ENCODE results near the gene PAIP2.
A peak's percentile ranks its signal among the peaks of the same experiment; 100 is the strongest.
"Not testable (repeated sequence)": the region's sequence is repeated elsewhere in the genome, so short reads cannot be mapped to it uniquely, and the experiment has no call there.

Gene PAIP2, protein sequence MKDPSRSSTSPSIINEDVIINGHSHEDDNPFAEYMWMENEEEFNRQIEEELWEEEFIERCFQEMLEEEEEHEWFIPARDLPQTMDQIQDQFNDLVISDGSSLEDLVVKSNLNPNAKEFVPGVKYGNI

DNA sequence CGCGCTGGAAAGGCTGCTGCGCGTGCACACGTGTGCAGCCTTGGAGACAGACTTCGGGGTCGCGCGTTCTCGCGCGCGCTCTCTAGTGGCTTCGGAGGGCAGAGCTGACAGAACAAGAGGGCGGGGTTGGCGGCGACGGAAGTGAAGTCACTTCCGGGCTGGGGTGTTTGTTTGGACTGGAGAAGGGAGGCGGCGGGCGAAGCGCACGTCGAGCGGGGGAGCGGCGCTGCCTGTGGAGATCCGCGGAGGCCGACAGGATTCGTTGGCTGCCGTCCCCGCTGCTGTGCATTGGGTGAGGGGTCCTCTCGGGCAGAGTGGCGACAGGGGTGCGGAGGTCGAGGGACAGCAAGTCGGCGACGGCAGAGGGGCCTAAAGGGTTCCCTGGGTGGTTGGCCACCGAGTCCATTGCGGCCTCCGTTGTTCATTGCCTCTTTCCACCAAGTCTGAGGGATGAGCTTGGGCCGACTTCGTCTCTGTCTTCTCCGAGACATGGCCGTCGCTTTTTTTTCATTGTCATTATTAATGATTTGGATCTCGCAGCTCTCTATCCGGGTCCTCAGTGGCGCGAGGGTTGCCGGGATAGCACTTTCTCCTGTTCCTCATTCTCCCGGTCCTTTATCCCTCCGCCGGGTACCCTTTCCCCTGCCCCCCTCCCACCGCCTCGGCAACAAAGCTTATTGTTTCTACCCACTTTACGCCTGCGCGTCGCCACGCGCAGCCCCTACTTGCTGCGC, at the start of gene PAIP2:
Gene PAIP2, plus strand, starts transcription at position 166 of the 734 bp plus-strand sequence. CDS start 21,931 bp downstream, outside the sequence.
- no peak for DNase-seq

DNA sequence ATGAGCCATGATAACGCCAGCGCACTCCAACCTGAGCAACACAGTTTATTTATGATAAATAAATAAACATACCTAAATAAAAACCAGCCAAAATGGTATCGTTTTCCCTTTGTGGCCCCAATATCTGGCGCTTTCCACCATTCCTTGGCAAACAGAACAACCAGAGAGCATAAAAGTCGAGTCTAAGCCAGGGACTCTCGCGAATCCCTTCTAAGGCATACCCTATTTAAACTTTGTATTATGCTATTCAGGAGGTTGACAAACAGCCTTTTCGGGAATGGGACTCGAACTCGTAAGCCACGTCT, 48.5 kb upstream of the PAIP2 start:
- no peak for DNase-seq

DNA sequence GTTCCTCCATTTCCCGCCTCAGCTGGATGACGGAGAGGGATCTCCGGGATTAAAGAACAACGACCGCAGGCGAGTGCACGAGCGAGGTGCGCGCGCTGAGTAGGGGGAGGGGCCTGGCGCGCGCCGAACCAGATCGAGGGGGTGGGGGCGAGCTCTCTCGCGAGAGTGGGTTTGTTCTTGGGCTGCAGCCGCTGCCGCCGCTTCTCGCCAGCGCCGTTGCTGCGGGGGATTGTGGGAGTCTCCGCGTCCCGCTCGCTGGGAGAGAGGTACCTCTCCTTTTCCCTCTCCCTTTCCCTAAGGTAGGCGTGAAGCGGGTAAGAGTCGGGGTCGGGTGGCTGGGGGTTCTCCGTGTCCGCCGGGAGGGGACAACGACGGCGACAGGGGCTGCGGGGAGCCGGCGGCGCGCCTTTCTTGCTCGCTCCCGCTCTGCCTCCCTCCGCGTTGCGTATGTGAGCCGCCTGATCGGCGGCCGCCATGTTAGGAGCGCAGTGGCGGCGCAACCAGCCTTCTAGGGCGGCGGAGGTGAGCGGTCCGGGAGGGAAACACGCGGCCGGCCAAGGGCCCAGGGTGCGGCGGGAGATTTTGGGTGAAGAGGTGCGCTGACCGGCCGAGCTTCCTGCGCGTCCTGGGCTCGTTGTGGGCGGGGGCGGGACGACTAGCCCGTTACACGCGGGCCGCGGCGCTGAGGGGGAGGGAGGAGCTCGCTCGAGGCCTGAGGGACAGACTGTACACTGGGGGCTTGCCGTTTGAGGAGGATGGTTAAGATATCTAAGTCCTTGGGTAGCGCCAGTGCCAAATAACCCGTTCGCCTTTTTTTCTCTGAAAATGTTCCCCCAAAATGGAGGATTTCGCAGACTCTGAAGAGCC, 47.9 kb upstream of the PAIP2 start, which contains the start of gene MATR3:
Gene MATR3, plus strand, starts transcription at position 234 of the 867 bp plus-strand sequence. CDS start 13,676 bp downstream, outside the sequence.
- DNase-seq: peak; percentile 75

DNA sequence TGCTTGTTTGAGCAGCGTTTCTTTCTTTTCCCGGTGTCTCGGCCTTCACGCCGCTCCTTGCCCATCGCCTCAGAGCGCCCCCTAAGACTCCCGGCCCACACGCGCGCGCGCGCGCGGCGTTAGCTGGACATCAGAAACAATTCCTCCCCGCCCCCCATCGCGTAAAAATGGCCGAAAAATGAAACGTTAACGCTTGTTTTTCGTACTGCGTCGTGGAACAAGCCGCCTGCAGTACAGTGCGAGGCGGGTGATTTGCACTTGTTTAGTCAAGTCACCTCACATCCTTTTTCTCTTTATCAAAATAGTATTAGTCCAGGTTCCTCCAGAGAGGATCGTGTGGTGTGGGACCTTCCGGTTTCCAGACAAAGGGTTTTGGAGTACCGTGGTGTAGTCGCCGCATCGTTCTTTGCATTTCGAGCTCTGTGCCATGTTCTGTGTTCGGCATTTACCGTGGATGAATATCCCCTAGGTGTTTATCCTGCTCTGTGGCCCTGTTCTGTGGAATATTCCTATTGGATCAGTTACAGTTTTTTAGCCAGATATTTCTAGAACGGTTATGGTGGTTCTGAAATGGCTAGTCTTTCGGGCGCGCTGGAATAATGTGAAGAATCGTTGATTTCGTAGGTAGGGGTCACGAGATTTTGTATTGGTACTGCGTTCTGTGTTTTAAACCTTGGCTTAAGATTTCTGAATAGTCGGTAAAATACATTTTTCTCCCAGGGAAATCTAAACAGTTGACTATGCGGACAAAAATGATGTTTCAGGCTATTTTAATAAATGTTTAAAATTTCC, 47.1 kb upstream of the PAIP2 start:
- peak; percentile 17 for DNase-seq

DNA sequence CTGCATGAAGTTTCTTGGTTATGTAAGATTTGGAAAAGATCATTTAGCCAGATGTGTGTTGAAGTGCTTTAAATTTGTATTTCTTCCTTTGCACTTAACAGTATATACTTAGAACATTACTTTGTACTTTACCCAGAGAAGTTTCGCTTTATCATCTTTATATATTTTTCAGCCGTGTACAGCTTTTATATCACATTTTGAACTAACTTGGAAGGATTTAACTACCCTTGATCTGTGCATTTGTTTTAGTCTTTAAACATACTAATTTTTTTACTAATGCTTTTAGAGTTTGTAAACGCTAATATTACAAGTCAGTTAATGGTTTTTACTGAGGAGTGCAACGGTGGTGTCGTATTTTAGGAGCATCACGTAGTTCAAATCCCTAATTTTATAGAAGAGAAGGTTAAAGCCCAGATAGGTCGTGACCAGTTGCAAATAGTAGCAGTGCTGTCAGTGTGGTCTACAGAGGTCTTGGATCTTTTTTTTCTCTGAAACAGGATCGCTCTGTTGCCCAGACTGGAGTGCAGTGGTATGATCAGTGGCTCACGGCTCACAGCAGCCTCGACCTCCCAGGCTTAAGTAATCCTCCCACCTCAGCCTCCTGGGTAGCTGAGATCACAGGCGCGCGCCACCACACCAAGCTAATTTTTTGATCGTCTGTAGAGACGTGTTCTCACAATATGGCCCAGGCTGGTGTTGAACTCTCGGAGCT, 46.2 kb upstream of the PAIP2 start:
- DNase-seq: no peak

DNA sequence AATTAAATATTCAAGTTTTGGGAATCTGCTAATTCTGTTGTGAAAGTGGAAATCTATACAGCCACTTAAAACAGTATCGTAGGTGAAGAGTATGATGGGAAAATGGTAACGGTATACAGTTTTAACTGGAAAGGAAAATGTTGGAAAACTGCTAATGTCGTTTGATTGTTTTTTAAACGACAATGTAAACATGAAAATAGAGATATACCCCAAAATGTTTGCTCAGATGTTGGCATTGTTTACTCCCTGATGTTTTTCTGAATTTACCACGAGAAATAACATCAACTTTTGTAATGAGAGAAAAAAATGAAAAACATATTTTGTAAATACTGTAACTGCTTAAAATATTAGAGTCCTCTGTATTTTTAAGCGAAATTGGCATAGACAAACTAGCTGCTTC, 45.5 kb upstream of the PAIP2 start:
- DNase-seq: no peak

DNA sequence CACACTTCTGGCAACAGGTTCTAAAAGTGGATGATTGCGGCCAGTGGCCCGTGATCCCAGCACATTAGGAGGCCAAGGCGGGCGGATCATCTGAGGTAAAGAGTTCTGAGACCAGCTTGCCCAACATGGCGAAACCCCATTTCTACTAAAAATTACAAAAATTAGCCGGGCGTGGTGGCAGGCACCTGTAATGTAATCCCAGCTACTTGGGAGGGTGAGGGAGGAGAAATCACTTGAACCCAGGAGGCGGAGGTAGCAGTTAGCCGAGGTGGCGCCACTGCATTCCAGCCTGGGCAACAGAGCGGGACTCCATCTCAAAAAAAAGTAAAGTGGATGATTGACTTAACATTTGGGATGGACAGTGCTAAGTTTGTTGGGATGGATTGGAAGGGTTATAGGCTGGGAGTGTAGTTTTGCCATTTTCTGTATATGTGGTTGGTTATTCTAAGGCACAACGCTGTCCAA, 44.8 kb upstream of the PAIP2 start:
- DNase-seq: no peak

DNA sequence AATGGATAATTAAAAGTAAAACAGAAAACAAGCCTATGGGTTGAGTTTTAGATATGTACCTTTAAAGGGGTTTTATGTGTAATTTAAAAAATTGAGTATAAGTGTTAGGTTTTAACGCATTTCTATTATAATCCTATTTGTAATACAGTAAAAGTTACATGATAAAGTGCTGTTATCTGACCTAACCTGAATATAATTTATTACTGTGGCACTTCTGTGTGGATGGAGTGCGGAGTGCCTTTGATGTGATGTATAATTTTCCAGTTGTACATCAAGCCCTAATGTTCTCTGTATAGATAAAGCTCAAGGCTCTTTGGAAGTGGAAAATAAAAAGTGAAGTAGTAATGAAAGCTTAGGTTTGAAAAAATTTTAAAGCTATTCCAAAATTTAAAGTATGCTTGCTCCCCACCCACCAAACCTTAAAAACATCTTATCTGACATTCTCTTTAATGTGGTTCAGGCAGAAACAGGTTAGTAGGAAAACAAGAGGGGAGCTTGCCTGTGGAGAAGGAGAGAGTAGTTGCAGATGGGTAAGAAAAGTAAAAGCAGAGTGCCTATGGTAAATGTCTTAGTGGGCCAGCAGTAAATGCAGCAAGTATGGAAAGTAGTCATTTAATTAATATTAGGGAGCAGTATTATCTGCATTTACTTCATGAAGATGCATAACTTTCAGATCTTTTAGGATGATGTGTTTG, 44.1 kb upstream of the PAIP2 start:
- DNase-seq: no peak

DNA sequence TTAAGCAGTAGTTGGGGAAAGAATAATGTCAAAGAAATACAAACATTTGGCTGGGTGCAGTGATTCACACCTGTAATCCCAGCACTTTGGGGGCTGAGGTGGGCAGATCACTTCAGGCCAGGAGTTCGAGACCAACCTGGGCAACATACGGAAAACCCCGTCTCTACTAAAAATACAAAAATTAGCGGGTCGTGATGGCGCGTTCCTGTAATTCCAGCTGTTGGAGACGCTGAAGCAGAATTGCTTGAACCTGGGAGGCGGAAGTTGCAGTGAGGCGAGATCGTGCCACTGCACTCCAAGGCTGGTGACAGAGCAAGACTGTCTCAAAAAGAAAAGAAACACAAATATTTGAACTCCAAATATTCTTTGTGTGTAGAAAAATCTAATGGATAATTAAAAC, 43.4 kb upstream of the PAIP2 start:
- no peak for DNase-seq

DNA sequence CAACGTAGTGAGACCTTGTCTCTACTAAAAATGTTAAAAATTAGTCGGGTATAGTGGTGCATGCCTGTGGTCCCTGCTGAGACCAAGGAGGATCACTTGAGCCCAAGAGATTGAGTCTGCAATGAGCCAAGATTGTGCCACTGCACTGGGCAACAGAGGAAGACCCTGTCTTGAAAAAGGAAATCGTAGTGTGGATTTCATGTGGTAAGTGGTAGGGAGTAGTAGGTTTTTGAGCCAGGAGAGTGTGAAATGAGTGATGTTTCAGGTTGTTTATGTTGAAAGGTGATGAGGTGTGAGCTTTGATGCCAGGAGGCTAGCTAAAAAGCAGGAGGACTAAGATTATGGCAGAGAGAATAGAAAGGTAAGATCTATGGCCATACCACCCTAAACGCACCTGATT, 42.2 kb upstream of the PAIP2 start:
- no peak for DNase-seq

DNA sequence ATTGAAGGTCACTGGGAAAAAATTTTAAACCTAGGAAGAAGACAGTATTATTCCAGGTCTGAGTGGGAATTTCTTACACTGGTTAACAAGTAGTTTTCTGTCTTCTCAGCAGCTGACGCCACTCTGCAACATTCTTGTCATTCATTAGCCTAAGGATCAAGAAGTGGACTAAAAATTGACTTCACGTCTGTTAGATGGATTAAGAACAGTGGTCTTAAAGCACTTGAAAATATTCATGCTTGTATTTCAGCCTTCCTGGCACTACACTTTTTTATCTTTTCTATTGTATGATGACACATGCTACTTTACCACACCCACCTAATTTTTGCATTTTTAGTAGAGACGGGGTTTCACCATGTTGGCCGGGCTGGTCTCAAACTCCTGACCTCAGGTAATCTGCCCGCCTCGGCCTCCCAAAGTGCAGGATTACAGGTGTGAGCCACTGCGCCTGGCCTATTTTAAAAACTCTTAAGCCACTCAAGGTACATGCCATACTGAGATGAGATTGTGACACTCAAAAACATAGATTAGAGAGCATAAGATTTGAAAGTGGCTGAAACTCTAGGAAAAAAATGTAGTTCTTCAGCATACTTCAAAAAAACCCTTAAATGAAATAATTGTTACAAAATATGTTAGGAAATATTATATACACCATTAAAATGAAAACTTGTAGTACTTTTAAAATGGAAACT, 39.7 kb upstream of the PAIP2 start:
- no peak for DNase-seq

DNA sequence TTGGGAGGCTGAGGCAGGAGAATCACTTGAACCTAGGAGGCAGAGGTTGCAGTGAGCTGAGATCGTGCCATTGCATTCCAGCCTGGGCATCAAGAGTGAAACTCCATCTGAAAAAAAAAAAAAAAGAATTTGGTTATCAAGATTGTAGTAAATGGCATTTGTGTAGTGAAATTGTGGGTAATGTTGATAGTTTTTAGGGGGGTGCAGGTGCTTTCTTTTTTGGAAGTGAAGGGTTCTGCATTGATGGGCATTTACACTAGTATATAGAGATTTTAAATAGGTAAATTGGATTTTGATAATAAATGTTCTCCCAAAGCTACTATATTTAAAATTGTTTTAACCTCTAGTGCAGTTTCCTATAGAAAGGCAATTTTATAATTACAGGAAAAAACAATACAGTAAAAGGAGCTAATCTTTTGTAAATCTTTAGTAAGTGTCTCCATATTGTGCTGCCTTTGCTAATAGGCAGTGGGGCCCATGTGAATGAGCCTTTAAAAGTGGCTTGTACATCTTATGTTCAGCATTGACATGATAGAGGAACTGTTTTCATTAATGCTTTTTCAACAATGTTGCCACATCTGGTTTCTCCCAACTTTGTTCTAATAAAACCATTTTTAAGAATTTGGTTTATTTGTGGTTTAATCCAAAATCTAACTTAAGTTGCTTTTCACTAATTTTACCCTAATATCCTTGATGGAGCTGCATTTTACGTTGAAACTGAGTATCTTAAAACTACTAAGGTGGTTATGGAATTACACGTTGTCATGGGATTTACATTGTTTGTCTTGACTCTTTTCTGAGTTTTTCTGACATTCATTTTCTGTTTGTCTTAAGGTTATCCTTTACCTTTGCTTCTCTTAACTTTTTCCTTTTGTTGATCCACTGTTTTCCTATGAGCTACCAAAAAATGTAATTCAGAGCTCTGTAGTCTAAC, 37.0 kb upstream of the PAIP2 start:
- no peak for DNase-seq

DNA sequence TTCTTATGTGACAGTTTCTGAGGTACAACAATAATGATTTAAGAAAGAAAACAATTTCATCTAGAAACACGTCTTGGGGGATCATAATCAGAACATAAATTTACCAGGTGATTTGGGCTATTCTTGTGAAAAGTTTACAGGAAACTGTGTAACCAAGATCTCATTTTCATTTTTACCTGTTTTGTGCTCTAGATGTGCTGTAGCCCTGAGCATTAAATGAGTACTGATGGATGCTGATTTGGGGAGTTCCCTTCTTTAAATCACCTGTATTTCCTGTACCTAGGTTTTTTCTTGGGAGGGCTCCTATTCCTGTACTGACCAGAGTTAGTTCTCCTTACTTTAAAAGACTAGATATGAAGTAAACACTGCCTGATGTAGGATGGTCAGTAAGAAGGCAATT, 35.5 kb upstream of the PAIP2 start:
- DNase-seq: no peak

DNA sequence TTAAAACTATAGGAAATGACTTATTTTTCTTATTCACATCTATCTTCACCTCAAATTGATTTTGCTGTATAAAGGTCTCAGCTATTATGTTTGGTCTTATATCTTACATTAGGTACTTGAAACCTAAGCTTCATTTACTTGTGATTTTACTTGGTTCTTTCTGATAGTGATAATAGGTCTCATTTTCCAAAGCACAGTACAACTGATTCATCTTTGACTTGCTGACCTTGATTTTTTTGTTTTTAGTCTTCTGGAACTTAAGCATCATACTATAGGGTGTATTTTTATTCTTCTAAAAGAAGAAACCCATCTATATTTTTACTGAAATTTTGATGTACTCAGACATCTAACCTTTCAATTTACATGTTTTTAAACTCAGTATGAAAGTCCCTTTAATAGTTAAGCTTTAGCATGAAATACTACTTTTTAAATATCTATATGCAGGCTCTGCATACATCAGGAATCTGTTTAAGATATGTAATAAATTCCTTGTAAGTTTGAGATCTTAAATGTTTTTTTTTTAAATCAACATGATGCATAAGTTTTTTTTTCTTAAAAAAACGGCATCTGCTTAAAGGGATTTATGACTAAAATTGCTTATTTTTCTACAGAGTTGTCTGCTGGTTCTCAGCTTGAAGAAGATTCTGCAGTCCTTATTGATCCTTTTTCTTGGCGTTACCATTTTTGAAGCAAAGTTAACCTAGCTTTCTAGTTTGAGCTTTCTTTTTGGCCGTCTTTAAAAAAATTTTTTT, 34.9 kb upstream of the PAIP2 start:
- DNase-seq: no peak

DNA sequence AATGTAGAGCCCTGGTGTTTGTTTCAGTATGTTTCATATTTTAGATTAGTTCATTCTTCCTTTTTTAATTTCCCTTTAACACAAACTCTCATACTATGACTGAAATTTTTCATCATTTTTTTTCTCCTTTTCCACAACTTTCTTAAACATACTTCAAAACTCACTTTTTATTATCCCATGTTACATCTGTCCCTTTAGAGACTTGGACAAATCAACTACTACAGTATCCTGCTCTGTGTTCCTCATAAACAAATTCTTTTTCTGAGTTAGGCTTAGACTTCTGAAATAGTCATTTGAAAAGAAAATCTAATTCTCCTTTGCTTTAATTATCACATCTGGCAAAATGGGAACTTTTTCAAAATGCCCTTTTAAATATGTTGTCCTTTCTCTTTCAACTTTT, 32.9 kb upstream of the PAIP2 start:
- DNase-seq: no peak

DNA sequence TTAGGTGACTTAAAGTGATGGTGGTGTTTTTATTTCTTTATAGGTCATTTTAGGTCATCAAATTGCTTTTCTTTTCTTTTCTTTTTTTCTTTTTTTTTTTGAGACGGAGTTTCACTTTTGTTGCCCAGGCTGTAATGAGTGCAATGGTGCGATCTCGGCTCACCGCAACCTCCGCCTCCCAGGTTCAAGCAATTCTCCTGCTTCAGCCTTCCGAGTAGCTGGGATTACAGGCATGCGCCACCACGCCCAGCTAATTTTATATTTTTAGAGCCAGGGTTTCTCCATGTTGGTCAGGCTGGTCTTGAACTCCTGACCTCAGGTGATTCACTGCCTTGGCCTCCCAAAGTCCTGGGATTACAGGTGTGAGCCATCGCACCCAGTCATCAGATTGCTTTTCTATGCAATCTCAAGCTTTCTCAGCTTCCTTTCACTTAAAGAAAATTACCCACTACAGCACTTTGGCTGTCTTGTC, 30.9 kb upstream of the PAIP2 start:
- DNase-seq: not testable (repeated sequence)

DNA sequence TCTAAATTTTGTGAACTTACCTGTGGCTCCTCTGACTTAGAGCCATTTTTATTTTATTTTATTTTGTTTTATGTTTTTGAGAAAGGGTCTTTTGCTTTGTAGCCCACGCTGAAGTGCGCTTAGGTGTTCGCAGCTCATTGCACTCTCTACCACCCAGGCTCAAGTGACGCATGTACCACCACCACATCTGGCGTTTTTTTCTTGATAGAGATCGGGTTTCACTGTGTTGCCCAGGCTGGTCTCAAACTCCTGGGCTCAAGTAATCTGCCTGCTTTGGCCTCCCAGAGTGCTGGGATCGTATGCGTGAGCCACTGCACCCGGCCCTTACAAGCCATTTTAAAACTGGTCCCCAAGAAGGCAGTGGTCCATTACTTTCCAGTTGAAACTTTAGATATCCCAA, 29.6 kb upstream of the PAIP2 start:
- no peak for DNase-seq

DNA sequence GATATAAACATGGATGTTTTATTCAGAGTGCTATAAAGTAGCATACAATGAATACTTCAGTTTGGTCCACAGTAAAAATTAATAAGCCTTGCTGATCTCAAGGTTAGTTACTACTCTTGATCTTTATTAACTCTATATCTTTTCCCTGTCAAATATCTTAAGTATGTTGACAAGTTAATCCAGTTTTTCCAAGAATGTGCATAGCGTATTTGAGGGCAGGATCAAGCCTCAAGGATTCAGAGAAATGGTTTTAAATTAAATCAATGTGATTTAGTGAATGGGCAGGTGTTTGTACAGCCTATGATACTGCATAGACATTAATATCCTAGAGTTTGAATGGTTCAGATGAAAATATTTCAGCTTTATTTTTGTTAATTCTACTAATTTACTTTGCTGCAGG, 27.4 kb upstream of the PAIP2 start:
- DNase-seq: no peak

DNA sequence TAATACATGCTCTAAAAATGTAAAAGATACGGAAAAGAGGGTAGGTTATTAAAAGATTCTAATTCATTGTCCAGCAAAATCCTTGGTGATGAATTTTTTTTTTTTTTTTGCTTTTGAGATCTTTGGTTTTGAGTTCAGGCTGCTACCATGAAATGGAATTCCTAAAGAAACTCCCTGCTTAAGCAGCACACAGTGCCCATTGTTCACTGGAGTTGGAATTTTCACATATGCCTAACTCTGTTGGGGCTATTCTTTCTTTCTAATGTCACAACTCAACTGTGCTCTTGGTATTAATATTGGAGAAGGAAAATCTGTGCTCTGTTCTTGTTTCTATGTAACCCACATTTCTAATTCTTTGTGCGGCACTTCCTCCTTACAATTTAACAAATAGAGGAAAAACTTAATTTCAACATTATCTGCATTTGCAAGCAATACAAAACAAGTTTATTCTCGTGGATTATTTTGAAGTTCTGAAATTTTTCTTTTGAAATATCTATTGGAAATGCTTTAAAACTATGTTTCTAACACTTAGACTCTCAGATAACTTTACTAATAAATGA, 26.5 kb upstream of the PAIP2 start:
- DNase-seq: no peak
